ENCODE data around the gene CCDC172.
"Not testable (repeated sequence)": the region's sequence is repeated elsewhere in the genome, so short reads cannot be mapped to it uniquely, and the experiment has no call there.

CCDC172 gene

DNA sequence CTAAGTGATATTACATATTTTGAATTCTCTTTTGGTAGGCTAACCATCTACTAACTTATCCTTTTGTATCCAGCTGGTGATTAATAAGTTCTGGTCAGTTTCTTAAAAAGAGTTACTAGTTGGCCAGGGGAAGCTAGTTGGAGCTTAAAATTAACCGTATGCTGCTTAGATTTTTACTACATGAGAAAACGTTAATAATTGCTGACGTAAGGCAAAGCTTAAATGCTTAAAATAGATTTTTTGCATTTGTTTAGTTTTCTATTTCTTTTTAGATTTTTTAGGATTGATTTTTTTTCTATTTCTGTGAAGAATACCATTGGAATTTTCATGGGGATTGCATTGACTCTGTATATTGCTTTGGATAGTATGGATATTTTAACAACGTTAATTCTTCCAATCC is 32.6 kb downstream of the CCDC172 start:
- in situ Hi-C loops (cut with HindIII; ENCODE audit: low sequenced_read_pairs): no loop called here
- no peak overlapping the region for H3K4me3 ChIP-seq (ENCODE audit: low read depth, low read length)
- no peak for TF ChIP-seq CTCF (IDR thresholded peaks at IDR 0.05; ENCODE audit: low read depth, low read length)

GRCh38 chr10:116364868-116365267 is 40.6 kb downstream of the CCDC172 start:
- TF ChIP-seq CTCF (IDR thresholded peaks at IDR 0.05; ENCODE audit: low read depth, low read length): no peak
- no peak overlapping the region for H3K4me3 ChIP-seq (ENCODE audit: low read depth, low read length)
- in situ Hi-C loops (cut with HindIII; ENCODE audit: low sequenced_read_pairs): no loop called here
- no peak for DNase-seq (ENCODE audit: low read depth, low spot score)

More for the DNA sequence above, 32.6 kb downstream of the CCDC172 start:
- DNase-seq (ENCODE audit: low read depth, low spot score): no peak

GRCh38 chr10:116371737-116372136 is 47.5 kb downstream of the CCDC172 start:
- in situ Hi-C loops (cut with HindIII; ENCODE audit: low sequenced_read_pairs): no loop called here
- DNase-seq (ENCODE audit: low read depth, low spot score): peak; percentile 20
- no peak for TF ChIP-seq CTCF (IDR thresholded peaks at IDR 0.05; ENCODE audit: low read depth, low read length)
- no peak overlapping the region for H3K4me3 ChIP-seq (ENCODE audit: low read depth, low read length)

DNA sequence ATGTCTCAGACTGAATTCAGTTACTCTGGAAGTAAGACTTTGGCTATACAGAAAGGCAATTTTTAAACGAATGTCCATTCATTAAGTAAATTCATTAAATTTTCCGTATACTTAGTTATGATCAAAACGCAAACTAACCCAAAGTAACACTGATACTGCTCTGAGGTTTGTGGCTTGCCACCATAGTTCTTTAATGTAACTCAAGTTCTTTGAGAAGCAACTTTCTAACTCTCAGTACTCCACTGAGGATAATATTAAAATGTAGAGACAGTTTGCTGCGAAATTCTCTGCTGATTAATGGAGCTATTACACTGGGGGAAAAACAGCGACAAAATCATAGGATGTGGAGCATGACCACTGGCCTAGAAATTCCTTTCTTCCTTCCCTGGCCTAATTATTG is 58.0 kb downstream of the CCDC172 start:
- no peak for DNase-seq (ENCODE audit: low read depth, low spot score)
- no peak for TF ChIP-seq CTCF (IDR thresholded peaks at IDR 0.05; ENCODE audit: low read depth, low read length)
- in situ Hi-C loops (cut with HindIII; ENCODE audit: low sequenced_read_pairs): no loop called here
- no peak overlapping the region for H3K4me3 ChIP-seq (ENCODE audit: low read depth, low read length)

- no peak for TF ChIP-seq CTCF (IDR thresholded peaks at IDR 0.05; ENCODE audit: low read depth, low read length)
- H3K4me3 ChIP-seq (ENCODE audit: low read depth, low read length): no peak overlapping the region
- in situ Hi-C loops (cut with HindIII; ENCODE audit: low sequenced_read_pairs): no loop called here
- DNase-seq (ENCODE audit: low read depth, low spot score): no peak
Observed at GRCh38 chr10:116385311-116385710, 61.1 kb downstream of the CCDC172 start.

DNA sequence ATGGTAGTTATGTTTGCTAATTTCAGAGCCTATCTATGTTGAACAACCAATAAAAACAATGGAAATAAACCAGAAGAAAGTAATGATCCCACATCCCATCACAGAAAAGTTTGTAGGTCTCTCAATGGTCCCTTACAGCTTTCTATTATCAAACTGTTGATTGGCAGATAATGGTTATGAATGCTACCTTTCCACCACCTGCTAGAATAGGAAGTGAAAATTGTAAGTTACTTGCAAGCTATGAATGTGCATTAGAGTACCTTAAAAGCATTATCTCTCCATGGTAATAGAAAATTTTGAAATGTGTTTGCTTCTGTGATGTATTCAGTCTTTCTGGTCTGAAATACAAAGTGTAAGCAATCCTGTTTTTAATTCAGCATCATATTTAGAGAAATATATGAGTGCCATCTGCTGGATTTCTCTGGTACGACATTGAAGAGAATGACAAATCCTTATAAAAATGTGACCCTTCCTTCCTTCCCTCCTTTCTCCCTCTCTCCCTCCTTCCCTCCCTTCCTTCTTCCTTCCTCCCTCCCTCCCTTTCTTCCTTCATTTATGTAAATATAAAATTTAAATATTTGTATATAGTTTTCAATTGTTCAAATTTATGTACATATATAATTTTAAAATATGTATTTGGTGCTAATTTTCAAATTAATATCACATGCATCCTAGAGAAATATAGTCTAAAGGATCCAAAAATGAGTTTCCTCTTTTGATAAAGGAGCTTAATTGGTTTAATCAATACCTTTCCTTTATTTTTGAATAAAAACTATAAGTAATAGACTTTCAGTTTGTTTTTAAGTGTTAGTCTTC is 62.0 kb downstream of the CCDC172 start:
- in situ Hi-C loops (cut with HindIII; ENCODE audit: low sequenced_read_pairs): no loop called here
- peak; percentile 45 for DNase-seq (ENCODE audit: low read depth, low spot score)
- H3K4me3 ChIP-seq (ENCODE audit: low read depth, low read length): no peak overlapping the region
- TF ChIP-seq CTCF (IDR thresholded peaks at IDR 0.05; ENCODE audit: low read depth, low read length): peak; percentile 47

- DNase-seq (ENCODE audit: low read depth, low spot score); H3K4me3 ChIP-seq (ENCODE audit: low read depth, low read length); in situ Hi-C loops (cut with HindIII; ENCODE audit: low sequenced_read_pairs): not testable (repeated sequence)
Observed at GRCh38 chr10:116393246-116393831, 69.1 kb downstream of the CCDC172 start.
